Skeletal muscle tissue (tissue), 4 donors: Measurements from ENCODE around the gene JMJD7. TPM values are rescaled to one million over a fixed set of nuclear protein-coding genes. Genes with fewer than 3 reads are reported as not detected.

Experiments
- H3K27ac ChIP-seq: one replicate; pipeline ENCODE4 v1.7.0; 2013; ENCODE audit warnings: mild to moderate bottlenecking, low read depth, low read length, inconsistent platforms
- H3K27me3 ChIP-seq, 3 donors: one replicate each; pipeline ENCODE4 v1.7.0; 2013; ENCODE audit warnings: low read length in 3 of 3; ENCODE audit not compliant: control insufficient read depth in 3 of 3, insufficient read depth in 3 of 3
- H3K36me3 ChIP-seq, 3 donors: one replicate each; pipeline ENCODE4 v1.7.0; 2013; ENCODE audit warnings: low read length in 3 of 3; ENCODE audit not compliant: control insufficient read depth in 3 of 3, insufficient read depth in 3 of 3
- H3K4me1 ChIP-seq, 3 donors: one replicate each; pipeline ENCODE4 v1.7.0; 2013; ENCODE audit warnings: low read length in 3 of 3, mild to moderate bottlenecking in 3 of 3; ENCODE audit not compliant: control insufficient read depth in 3 of 3, insufficient read depth in 3 of 3
- H3K4me3 ChIP-seq, 3 donors: one replicate each; pipeline ENCODE4 v1.7.0; 2013; ENCODE audit warnings: low read length in 3 of 3
- H3K9ac ChIP-seq, 3 donors: one replicate each; pipeline ENCODE4 v1.7.0; 2013; ENCODE audit warnings: low read length in 3 of 3, mild to moderate bottlenecking in 3 of 3, moderate library complexity in 2 of 3, low read depth in 1 of 3
- H3K9me3 ChIP-seq, 3 donors: one replicate each; pipeline ENCODE4 v1.7.0; 2013; ENCODE audit warnings: low read length in 3 of 3; ENCODE audit not compliant: control insufficient read depth in 3 of 3
- total RNA-seq: library from RNA; depleted of rRNA; stranded (reverse); fragments of >200 nt; gene quantifications from one replicate; pipeline ENCODE4 v1.2.3, GENCODE V29; 2014
- donor health status: Osteomylitis.

The JMJD7 gene
- total RNA-seq, 1 donor from 2014 or later, result 1.0 TPM

DNA sequence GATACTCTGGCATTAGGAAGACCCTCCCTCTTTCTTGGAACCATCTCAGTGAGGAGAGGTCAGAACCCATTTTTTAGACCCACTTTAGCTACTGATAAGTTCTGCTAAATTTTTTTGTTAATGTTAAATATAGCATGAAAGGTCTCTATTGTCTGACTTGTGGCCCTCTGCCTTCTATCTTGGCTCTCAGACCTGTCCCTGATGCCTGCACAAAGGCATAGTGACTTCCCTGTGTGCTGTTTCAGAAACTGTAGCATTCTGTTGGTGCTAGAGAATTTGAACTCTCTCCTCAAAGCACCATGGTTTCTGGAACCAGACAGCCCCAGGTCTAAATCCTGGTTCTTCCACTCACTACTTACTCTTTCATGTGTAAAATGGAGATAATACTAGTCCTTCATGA lies 38.2 kb upstream of the JMJD7 start:
- H3K4me1 ChIP-seq, result peaks cover 33 to 47% (median 44%) of the 10 kb centered on the region in 3 donors

DNA sequence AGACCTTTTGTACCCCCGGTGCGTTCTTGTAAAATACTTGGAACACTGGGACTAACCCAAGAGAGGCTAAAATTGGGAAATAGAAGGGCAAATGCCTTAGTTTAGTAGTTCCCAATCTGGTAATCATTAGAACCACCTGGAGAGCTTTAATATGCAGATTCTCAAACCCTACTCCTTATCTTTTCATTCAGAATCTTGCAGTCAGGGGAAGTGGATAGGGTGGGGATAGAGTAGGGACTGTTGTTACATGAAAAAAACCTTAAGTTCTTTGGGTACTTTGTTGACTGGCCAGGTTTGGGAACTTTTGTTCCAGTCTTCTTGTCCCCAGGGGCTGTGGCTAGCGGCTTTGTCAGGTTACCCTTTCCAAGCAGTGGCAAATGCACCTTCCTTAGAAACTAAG lies 37.7 kb upstream of the JMJD7 start:
- no peaks in the 10 kb centered on the region for H3K9me3 ChIP-seq
- no peak overlapping the region for H3K9ac ChIP-seq
- H3K36me3 ChIP-seq, result no peaks in the 10 kb centered on the region
- H3K4me1 ChIP-seq, result peaks cover 33 to 47% (median 44%) of the 10 kb centered on the region in 3 donors
- H3K27me3 ChIP-seq, result no peaks in the 10 kb centered on the region
- H3K27ac ChIP-seq, result peak overlapping the region; percentile 61
- no peak overlapping the region for H3K4me3 ChIP-seq

More for the DNA sequence above, 38.2 kb upstream of the JMJD7 start:
- no peaks in the 10 kb centered on the region for H3K9me3 ChIP-seq
- no peaks in the 10 kb centered on the region for H3K27me3 ChIP-seq
- H3K9ac ChIP-seq, result peak overlapping the region in 1 of 3 donors; percentile 3
- no peaks in the 10 kb centered on the region for H3K36me3 ChIP-seq
- H3K27ac ChIP-seq, result peak overlapping the region; percentile 61
- no peak overlapping the region for H3K4me3 ChIP-seq

DNA sequence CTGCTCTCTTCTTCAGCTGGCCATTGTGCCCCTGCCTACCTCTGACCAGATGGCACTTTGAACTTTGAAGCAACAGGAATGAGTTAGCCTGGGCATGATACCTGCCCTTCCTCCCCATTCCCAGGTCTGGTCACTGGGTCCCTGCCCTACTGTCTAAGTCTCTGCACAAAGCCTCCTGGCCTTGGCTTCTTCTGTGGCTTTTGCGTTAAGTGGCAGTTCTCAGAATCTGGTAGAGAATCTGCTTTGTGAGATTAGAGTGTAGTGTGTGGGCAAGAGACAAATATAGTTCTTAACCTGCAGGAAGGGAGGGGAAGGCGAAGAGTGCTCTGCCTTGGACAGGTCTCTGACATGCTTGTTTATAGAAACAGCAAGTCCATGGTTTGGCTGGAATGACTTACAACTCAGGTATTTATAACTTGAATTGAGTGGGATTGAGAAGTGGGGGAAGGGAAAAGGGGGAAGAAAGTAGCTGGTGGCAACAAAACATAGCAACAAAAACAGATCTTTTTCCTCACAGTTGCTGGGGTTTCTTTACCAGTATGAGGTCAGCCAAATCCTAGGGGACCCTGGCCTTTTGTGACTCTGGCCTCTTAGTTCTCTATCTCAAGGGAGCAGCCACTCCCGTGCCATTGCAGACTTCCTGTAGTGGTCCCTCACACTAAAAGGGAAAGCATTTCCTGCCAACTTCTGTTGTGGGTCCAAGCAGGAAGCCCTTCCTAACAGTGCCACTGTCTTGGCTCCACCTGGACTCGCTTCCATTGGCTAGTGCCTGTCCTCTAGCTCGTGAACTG lies 36.9 kb upstream of the JMJD7 start:
- no peaks in the 10 kb centered on the region for H3K27me3 ChIP-seq
- peak overlapping the region; percentile 61 for H3K27ac ChIP-seq
- peaks cover 35 to 49% (median 46%) of the 10 kb centered on the region in 3 donors for H3K4me1 ChIP-seq
- H3K9ac ChIP-seq, result peak overlapping the region in 1 of 3 donors; percentile 41
- peak overlapping the region in 2 of 3 donors; percentile 11 to 19 for H3K4me3 ChIP-seq
- H3K9me3 ChIP-seq, result no peaks in the 10 kb centered on the region
- no peaks in the 10 kb centered on the region for H3K36me3 ChIP-seq

DNA sequence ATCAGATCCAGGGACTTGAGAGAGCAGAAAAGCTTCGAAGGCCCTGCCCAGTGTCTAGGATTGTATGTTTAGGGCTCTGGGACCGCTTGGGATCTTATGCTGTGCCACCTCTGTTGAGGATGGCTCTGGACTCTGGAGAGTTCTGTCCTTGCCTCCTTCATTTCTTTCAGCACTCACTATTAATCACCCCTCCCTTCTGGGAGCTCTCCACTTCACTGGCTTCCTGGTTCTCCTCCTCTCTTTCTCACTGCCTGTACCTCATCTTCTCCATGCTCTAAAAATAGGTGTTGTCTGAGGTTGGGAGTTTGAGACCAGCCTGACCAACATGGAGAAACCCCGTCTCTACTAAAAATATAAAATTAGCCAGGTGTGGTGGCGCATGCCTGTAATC lies 36.4 kb upstream of the JMJD7 start:
- Histone ChIP-seq H3K27ac (peak overlapping the region; percentile 61), H3K36me3 (no peaks in the 10 kb centered on the region), H3K9me3 (no peaks in the 10 kb centered on the region), H3K4me1 (peaks cover 36 to 52% (median 52%) of the 10 kb centered on the region in 3 donors), H3K4me3 (peak overlapping the region in 1 of 3 donors; percentile 19), H3K9ac (no peak overlapping the region), H3K27me3 (no peaks in the 10 kb centered on the region)

DNA sequence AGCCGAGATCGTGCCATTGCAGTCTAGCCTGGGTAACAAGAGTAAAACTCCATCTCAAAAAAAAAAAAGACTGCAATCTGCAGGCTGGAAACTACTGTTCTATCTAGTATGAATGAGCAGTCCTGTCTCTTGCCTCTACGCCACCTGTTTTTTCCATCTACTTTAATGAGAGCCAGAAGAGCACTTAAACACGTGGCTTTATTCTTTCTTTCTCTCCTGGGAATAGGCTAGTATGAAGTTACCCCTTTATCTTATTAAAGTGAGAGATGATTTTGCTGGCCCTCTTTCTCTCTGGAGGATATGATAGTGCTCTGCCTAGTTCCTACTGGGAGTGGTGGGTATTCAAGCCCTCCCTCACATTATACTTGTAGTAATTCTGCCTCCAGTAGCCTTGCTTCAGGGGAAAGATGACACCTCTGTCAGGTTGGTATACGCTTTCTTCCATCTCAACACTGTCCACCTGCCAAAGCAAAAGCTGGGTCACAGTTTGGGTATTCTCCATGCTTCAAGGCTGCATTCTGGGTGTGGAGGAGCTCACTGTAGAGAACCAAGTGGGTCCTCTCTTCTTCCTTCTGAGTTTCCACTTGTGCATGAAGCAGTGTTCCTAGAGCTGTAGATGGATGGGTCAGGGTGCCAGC lies 35.8 kb upstream of the JMJD7 start:
- no peaks in the 10 kb centered on the region for H3K27me3 ChIP-seq
- H3K9me3 ChIP-seq, result no peaks in the 10 kb centered on the region
- H3K27ac ChIP-seq, result peak overlapping the region; percentile 61
- H3K4me1 ChIP-seq, result peaks cover 36 to 57% (median 52%) of the 10 kb centered on the region in 3 donors
- no peak overlapping the region for H3K4me3 ChIP-seq
- H3K36me3 ChIP-seq, result no peaks in the 10 kb centered on the region
- H3K9ac ChIP-seq, result peak overlapping the region in 1 of 3 donors; percentile 45

DNA sequence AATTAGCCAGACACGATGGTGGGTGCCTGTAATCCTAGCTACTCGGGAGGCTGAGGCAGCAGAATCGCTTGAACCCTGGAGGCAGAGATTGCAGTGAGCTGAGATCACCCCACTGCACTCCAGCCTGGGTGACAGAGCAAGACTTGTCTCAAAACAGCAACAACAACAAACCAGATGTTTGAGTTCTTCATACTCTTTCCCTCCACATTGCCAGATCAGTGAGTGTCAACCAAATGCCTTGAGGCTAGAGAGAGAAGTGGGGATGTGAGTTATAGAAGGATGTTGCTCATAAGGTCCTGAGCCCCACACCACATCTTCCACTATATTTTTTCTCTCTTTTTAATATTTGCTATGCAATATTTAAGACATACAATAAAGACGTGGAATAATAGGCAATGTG lies 33.8 kb upstream of the JMJD7 start:
- Histone ChIP-seq H3K4me3 (no peak overlapping the region), H3K27me3 (no peaks in the 10 kb centered on the region), H3K27ac (no peak overlapping the region), H3K9ac (no peak overlapping the region), H3K4me1 (peaks cover 39 to 50% (median 43%) of the 10 kb centered on the region in 3 donors), H3K9me3 (no peaks in the 10 kb centered on the region), H3K36me3 (no peaks in the 10 kb centered on the region)

DNA sequence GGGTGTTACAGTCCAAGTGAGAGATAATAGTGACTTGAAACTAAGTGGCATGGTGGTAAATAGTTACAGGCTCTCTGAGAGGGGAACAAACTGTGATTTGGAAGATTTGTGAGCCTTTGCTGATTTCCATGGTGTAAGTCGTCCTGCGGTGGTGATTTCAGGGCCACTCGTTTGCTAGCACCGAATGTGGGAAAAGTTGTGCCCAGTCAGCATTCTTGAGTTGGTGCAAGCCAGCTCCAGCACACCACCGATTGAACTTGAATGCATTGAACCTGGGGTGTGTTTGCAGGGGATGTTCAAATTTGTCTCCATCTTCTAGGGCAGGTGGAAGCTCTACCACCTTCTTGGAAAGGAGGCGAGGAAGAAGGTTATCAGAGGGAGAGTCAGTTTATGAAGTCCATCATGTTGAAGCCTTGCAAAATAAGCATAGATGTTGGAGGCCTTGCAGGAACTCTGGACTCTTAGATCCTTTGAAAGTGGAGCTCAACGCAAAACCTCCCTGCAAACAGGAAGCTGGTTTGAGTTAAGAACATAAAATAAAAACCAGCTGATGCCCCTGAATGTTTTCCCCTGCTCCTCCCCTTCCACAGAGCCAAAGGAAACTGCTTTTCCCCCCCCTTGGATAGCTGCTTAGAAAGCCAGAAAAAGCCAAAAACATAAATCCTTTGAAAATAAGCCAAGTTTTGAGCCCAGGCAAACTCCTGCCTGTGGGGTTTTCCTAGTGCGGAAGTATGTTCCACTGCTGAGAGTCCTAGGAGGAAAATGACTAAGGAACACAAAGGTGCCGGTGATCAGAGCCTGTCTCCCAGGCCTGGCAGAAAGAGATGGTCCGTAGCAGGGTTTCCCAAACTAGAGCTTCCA lies 31.7 kb upstream of the JMJD7 start:
- no peak overlapping the region for H3K9ac ChIP-seq
- H3K9me3 ChIP-seq, result no peaks in the 10 kb centered on the region
- no peaks in the 10 kb centered on the region for H3K27me3 ChIP-seq
- H3K36me3 ChIP-seq, result peaks cover 2 to 9% (median 5%) of the 10 kb centered on the region in 3 donors
- peaks cover 21 to 28% (median 21%) of the 10 kb centered on the region in 3 donors for H3K4me1 ChIP-seq
- H3K4me3 ChIP-seq, result no peak overlapping the region
- H3K27ac ChIP-seq, result peak overlapping the region; percentile 36

DNA sequence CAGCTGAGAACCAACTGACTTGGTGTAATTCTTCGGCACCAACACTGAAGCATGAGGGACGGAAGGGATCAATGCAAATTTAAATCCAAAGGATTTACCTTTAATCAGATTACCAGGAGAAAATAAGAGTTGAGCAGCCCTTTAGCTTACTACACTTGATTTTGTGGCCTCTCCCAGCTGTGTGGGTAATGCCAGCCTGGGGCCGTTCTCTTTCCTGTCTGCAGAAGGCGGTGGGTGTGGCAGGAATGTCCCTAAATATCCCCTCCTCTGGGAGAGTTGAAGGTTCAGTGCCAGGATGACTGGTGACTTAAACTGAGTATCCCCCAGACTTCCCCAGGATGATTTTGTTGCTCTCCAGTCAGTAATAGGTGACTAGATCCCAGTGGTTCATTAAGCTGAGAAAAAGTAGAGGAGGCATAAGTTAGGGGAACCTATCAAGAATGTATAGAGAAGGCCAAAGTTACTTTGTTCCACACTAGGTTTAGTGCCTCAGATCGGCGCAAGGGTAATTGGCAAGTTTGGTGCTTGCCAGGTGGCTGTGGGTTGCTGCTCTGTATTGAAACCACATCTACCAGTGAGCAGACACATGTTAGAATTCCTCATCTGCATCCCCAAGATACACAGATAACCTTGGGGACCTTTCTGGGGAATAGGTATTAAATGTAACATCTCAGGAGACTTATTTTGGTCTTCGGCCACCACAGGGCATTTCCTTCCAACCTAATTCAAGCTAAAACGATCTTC lies 30.5 kb upstream of the JMJD7 start:
- H3K27me3 ChIP-seq, result no peaks in the 10 kb centered on the region
- no peak overlapping the region for H3K9ac ChIP-seq
- H3K27ac ChIP-seq, result no peak overlapping the region
- peaks cover 2 to 9% (median 5%) of the 10 kb centered on the region in 3 donors for H3K36me3 ChIP-seq
- H3K9me3 ChIP-seq, result no peaks in the 10 kb centered on the region
- H3K4me1 ChIP-seq, result peaks cover 9 to 17% (median 10%) of the 10 kb centered on the region in 3 donors
- H3K4me3 ChIP-seq, result no peak overlapping the region
